K562 (cell line): Measurements from ENCODE around the gene EMID1.

Experiments
- BHLHE40 ChIP-seq: IDR thresholded peaks from 2 replicates; pipeline ENCODE4 v1.6.1; 2011; ENCODE audit warnings: low read length, improper control_type of control experiment
- MAZ ChIP-seq, 2 experiments: fragments of 450-650 bp in 1 of 2; sonication (generic) in 1 of 2; formaldehyde crosslinking; IDR thresholded peaks in 1 of 2; conservative IDR thresholded peaks in 1 of 2; 2 replicates each; pipeline versions ENCODE4 v1.4.0 to v1.5.0; 2020; ENCODE audit warnings: mild to moderate bottlenecking in 1 of 2, missing genetic modification reagents in 1 of 2
- MYC ChIP-seq, 2 experiments: fragments of 250-450 bp in 1 of 2; sonication (Bioruptor Pico) in 1 of 2; IDR thresholded peaks; 2 replicates each; pipeline versions ENCODE4 v1.5.1 to v1.6.1; 2012 to 2021; ENCODE audit warnings: low read depth in 2 of 2, borderline replicate concordance in 1 of 2, improper control_type of control experiment in 1 of 2, low read length in 1 of 2, mild to moderate bottlenecking in 1 of 2, moderate library complexity in 1 of 2
- ZNF121 ChIP-seq: sonication (generic); formaldehyde crosslinking; conservative IDR thresholded peaks from 2 replicates; pipeline ENCODE4 v1.8.0; 2022; ENCODE audit warnings: missing genetic modification reagents
- ZNF232 ChIP-seq: sonication (generic); formaldehyde crosslinking; IDR thresholded peaks from 2 replicates; pipeline ENCODE4 v1.8.0; 2022; ENCODE audit warnings: mild to moderate bottlenecking, missing genetic modification reagents

DNA sequence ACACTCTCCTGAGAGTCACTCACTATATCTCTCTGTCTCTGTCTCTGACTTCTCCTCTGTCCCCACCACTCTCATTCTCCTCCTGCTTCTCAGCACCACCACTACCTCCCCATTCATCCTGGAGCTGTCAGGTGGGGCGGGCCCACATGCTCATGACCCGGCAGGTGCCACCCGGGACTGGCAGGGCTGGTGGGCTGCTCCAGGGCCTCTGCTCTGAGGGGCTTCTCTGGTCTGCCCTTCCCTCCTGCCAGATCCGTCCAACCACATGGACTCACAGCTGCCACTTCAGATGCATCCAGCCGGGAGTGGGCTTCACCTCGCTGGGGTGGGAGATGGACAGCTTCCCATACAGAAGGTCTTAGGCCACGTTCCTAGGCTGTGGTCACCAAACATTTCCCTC, 4.8 kb upstream of the EMID1 start:
- TF ChIP-seq ZNF121 (no peak), BHLHE40 (no peak), MYC (IDR thresholded peaks at IDR 0.05; ENCODE audit: low read depth, low read length) (no peak), MYC (CRISPR knock-in tag; IDR thresholded peaks at IDR 0.05; ENCODE audit: borderline replicate concordance, low read depth) (no peak), MAZ (CRISPR knock-in tag; conservative IDR thresholded peaks at IDR 0.05 in 1 of 2, IDR thresholded peaks at IDR 0.05 in 1 of 2) (no peak), ZNF232 (no peak)
